HG02623 (cell line): ENCODE results near the gene YWHAH.

Experiments
- ATAC-seq: cut with Tn5 transposase; IDR thresholded peaks from one replicate; pipeline ENCODE4 v1.9.1; 2021; ENCODE audit warnings: moderate library complexity; ENCODE audit not compliant: unreplicated experiment

The YWHAH gene

DNA sequence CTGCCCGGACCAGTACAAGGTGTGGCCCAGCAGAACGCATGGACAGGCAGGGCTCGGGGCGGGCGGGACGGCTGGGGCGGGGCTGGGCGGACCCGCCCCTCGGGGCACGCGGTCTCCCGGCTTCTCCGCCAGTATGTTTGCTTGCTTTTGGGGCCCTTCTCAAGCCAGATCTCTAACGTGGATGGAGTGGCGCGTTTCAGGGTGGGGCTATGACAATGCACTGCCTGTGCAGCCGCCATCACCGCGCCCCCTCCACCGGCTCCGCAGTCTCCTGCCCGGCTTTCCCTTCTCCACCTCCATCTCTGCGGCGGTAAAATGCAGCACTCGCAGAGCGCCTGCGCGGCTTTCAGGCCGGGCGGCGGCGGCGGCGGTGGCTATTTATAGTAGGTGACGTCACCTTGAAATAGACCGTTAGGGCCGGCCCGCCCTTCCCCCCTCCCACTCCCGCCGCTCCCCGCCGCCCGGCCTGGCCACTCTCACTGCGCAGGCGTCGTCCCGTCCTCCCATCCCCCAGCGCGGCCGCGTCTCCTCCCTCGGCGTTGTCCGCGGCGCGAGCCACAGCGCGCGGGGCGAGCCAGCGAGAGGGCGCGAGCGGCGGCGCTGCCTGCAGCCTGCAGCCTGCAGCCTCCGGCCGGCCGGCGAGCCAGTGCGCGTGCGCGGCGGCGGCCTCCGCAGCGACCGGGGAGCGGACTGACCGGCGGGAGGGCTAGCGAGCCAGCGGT is at the start of gene YWHAH:
YWHAH (plus strand) TSS at position 558 of the 722 bp plus-strand sequence. CDS start 199 bp downstream, outside the sequence.
- peak; percentile 65 for ATAC-seq

- ATAC-seq, result no peak
Observed at GRCh38 chr22:31895411-31896123, 48.8 kb upstream of the YWHAH start.

GRCh38 chr22:31896472-31896871 is 47.9 kb upstream of the YWHAH start:
- no peak for ATAC-seq

DNA sequence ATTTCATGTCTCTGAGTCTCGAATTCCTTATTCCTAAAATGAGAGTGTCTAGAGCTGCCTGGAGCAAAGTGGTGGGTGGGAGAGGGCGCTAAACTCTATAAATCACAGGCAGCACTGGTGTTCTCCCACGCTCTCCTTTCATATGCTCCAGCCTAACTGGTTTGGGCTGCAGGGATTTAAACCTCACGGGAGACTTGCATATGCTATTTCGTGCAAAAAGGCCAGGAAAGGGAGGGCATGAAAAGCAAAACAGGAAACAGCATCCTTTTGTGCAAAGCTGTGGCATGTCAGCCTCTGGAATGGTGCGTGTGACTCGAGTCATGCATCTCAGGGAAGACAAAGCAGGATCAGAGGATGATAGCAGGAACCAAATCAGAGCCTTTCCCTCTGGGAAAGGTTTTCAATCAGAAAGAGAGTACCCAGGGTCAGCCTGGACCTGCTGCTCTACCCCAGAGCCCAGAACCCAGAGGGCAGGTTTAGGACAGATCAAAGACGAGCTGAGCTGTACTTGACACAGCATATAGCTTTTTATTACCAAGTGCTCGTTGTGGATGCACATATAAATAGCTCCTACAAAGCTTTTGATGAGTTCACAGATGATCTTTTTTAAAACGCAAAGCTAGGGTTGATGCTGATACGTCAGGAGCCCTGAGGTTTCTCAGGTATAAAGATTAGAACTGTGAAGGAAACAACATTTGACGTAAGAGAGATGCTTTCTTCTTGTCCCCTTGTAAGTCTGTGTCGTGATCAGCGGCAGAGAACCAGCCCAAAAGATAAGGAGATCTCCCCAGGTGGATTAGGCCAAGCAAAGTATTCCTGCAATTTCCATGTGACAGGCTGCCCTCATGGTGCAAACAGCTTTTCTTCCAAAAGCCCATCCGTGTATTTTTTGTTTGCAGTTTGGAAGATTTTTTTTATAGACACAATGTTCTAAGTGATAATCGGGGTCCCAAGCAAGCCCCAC is 46.2 kb upstream of the YWHAH start:
- ATAC-seq, result no peak

GRCh38 chr22:31898926-31899325 is 45.4 kb upstream of the YWHAH start:
- no peak for ATAC-seq

DNA sequence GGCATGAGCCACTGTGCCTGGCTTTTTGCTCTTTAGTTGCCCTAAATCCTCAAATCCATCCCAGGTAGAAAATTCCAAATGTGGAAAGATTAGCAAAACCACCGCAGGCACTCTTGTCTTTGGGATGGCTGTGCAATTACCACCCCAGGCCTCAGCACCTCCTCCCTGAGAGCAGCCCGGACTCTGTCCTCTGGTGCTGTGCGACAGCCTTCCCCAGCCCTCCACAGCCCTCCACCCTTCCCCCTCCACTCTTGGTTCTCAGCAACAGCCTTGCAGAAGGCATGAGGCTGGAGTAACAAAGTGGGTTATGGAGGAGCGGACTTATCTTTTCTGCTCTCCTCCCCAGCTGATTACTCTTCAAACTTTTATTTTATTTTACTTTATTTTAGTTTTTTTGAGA is 44.7 kb upstream of the YWHAH start:
- no peak for ATAC-seq

DNA sequence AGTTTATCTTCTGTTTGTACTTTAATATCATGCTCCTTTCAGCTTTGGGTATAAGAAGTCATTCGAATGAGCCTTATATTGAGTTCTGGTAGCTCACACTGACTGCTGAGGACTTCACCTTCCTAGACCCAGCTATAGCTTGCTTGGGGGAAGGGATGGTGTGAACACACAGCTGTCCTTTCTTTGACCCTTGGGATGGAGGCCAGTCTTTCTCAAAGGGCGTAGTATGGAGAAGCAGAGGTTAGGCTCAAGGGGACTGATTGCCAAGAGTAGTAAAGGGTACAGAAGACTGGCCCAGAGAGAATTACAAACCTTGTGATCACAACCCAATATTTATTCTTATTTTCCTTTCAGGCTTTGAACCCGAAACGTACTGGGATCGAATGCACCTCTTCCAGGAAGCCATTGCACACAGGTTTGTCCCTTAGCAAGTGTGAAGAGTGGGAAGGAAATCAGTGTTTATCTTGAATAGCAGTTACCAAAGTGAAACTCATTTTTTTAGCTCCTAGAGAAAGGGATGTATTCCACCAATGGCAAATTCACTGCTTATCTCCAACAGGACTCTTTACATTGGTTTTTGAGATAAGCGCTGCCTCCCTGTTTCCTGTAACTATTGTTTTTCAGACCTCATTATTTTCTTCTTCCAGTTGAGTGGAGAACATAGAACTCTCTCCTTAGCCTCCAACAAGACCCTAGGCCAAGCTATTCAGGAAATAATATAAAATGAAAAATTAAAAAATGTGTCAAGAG is 42.8 kb upstream of the YWHAH start:
- no peak for ATAC-seq

GRCh38 chr22:31904651-31905050 is 39.7 kb upstream of the YWHAH start:
- ATAC-seq, result no peak

DNA sequence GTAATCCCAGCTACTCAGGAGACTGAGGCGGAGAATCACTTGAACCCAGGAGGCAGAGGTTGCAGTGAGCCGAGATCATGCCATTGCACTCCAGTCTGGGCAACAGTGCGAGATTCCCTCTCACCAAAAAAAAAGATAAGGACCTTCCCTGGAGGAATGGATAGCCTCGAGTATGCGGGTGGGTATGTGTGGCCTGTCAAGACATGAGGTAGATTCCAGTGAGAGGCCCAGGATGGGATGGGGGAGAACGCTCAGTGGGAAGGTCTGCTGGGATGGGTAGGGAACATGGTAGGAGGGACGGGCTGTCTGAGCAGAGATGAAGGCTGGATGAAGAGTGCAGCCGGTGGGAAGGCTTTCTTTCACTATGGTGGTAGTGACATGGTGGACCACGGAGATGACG is 39.0 kb upstream of the YWHAH start:
- no peak for ATAC-seq

GRCh38 chr22:31906086-31906485 is 38.2 kb upstream of the YWHAH start:
- no peak for ATAC-seq

DNA sequence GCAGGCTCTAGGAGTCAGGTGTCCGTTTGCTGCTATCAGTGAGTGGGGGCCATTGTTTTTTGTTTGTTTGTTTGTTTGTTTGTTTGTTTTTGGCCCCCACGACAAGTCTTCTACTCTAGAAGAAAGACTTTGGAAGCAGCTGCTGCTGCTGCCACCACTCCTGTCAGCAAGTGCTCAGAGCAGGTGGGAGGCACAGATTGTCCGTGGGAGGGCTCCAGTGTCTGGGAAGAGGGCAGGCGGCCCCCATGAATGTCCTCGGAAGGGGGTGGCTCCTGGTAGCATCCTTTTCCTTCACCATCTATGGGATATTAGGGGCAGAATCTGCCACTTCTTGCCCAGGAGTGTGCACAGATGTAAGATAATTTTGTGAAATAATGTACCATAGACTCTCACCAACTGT is 37.8 kb upstream of the YWHAH start:
- ATAC-seq, result no peak

DNA sequence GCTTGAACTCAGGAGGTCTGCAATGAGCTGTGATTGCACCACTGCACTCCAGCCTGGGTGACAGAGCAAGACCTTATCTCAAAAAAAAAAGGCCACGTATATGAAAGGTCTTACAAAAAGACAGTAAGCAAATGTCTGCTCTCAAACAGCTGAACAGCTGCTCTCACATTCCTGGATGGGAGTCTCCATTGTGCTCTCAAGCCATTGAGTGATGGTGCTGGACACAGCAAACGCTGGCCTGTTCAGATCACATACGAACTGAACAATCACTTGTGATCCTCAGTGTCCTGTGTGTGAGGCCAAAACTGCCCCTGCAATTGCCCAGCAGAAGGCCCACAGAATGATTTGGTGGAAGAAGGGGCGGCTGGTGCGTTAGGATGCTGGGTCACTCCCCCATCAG is 34.4 kb upstream of the YWHAH start:
- ATAC-seq, result no peak

- ATAC-seq, result no peak
Observed at GRCh38 chr22:31911565-31912406, 32.5 kb upstream of the YWHAH start.

DNA sequence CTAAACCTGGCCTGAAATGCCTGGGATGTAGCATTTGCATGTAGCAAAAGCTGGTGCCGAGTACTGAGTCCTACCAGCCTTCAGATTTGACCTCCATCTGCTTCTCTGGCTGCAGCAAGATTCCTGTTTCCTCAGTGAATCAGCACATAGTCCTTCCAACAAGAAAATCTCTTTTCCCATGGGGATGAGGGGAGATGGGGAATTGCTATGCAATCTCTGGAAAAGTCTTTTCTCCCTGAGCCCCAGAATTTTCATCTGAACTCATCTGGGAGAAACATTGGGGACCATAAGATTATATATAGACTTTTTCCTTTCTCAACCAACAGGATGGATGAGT is 32.0 kb upstream of the YWHAH start:
- no peak for ATAC-seq

- no peak for ATAC-seq
Observed at GRCh38 chr22:31915586-31915985, 28.7 kb upstream of the YWHAH start.

- peak; percentile 70 for ATAC-seq
Observed at GRCh38 chr22:31917227-31917921, 27.0 kb upstream of the YWHAH start.

DNA sequence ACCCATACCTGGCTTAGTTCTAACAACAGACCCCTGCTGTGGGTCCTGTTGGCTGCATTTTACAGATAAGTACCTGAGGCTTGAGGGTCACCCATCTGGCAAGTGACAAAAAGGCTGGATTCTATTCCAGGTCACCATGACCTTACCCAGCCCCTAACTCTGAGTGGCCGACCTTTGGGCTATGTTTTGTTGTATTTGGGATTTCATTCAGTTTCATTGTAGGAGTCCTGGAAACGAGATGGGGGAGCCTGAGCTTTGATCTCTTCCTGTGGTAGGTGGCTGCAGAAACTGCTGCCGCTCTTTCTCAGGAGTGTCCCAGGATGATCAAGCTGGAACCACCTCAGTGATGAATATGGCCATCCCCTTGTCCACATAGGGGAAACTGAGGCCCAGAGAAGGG is 24.6 kb upstream of the YWHAH start:
- ATAC-seq, result no peak

- ATAC-seq, result no peak
Observed at GRCh38 chr22:31920306-31920705, 24.0 kb upstream of the YWHAH start.

DNA sequence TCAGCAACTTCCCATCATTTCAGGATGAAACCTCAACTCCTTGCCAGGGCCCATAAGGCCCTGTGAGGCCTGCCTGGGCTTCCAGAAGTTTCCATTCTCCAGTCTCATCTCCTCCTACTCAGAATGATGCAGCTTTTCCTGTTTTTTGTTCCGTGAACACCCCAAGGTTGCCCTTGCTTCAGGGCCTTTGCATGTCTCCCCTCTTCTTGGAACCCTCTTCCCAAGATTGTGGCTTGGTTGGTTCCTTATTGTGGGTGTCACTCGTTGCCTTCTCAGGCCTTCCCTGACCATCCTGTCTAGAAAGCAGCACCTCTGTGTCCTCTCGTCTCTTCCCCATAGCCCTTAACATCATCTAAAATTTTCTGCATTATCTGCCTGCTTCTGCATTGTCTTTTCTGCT is 23.2 kb upstream of the YWHAH start:
- ATAC-seq, result no peak
